HG03175 (cell line): ENCODE measurements around the gene STRN3.
"Not testable (repeated sequence)": the region's sequence is repeated elsewhere in the genome, so short reads cannot be mapped to it uniquely, and the experiment has no call there.

Experiments
- ATAC-seq: cut with Tn5 transposase; IDR thresholded peaks from one replicate; pipeline ENCODE4 v1.9.1; 2021; ENCODE audit warnings: mild to moderate bottlenecking, moderate library complexity; ENCODE audit not compliant: unreplicated experiment

Gene STRN3

GRCh38 chr14:30972882-30973582, 53.1 kb downstream of the STRN3 start:
- no peak for ATAC-seq

- not testable (repeated sequence) for ATAC-seq
Observed at GRCh38 chr14:30972036-30972732, 54.0 kb downstream of the STRN3 start.

- no peak for ATAC-seq
Observed at GRCh38 chr14:30971586-30971985, 54.6 kb downstream of the STRN3 start.

- peak; percentile 51 for ATAC-seq
Observed at GRCh38 chr14:30969796-30970195, 56.4 kb downstream of the STRN3 start.

GRCh38 chr14:30967364-30968098, 58.6 kb downstream of the STRN3 start:
- ATAC-seq, result not testable (repeated sequence)

GRCh38 chr14:30966415-30967363, 59.5 kb downstream of the STRN3 start:
- no peak for ATAC-seq

GRCh38 chr14:30965861-30966260, 60.3 kb downstream of the STRN3 start:
- not testable (repeated sequence) for ATAC-seq

- not testable (repeated sequence) for ATAC-seq
Observed at GRCh38 chr14:30962537-30962936, 63.6 kb downstream of the STRN3 start.

- no peak for ATAC-seq
Observed at GRCh38 chr14:30961330-30961729, 64.8 kb downstream of the STRN3 start.

- no peak for ATAC-seq
Observed at GRCh38 chr14:30960216-30960615, 66.0 kb downstream of the STRN3 start.

- no peak for ATAC-seq
Observed at GRCh38 chr14:30958555-30959407, 67.4 kb downstream of the STRN3 start.

GRCh38 chr14:30957813-30958370, 68.3 kb downstream of the STRN3 start:
- peak; percentile 91 for ATAC-seq

- ATAC-seq, result no peak
Observed at GRCh38 chr14:30949651-30950050, 76.5 kb downstream of the STRN3 start.

GRCh38 chr14:30943694-30944093, 82.5 kb downstream of the STRN3 start:
- ATAC-seq, result no peak

GRCh38 chr14:30940886-30941285, 85.3 kb downstream of the STRN3 start:
- no peak for ATAC-seq

- no peak for ATAC-seq
Observed at GRCh38 chr14:30938617-30939016, 87.6 kb downstream of the STRN3 start.

- no peak for ATAC-seq
Observed at GRCh38 chr14:30935445-30935844, 90.7 kb downstream of the STRN3 start.

GRCh38 chr14:30933937-30934336, 92.2 kb downstream of the STRN3 start:
- ATAC-seq, result not testable (repeated sequence)

GRCh38 chr14:30928462-30928861, 97.7 kb downstream of the STRN3 start:
- no peak for ATAC-seq
